H1 (cell line): ENCODE data around the gene RNF215. TPM values are rescaled to one million over a fixed set of nuclear protein-coding genes. Genes with fewer than 3 reads are reported as not detected.

Experiments used
- ATF2 ChIP-seq: IDR thresholded peaks from 2 replicates; pipeline ENCODE4 v1.6.1; 2012; ENCODE audit warnings: low read length, inconsistent platforms
- TBP ChIP-seq: IDR thresholded peaks from 2 replicates; pipeline ENCODE4 v1.6.1; 2011; ENCODE audit warnings: low read depth, low read length, improper control_type of control experiment
- polyA plus RNA-seq, 7 experiments: library from polyadenylated mRNA; depleted of rRNA in 3 of 7; stranded (reverse) in 5 of 7; unstranded in 2 of 7; fragments of >200 nt in 5 of 7; fragments of 200-250 nt in 2 of 7; gene quantifications; 1 replicate in 5 of 7; 2 replicates in 1 of 7; 4 replicates in 1 of 7; pipeline versions ENCODE4 v1.2.1 to v1.2.3, GENCODE V29; 2011 to 2013; ENCODE audit warnings: missing spikeins in 2 of 7, mixed read lengths in 2 of 7
- total RNA-seq: library from RNA; stranded (reverse); fragmentation: NEBNext Ultra II Directional; extraction: Animal tissue kit (Norgen Biotek cat#: 25700); gene quantifications from 2 replicates; pipeline ENCODE4 v1.2.1, GENCODE V29; 2021

The RNF215 gene
- total and polyA plus RNA-seq, 2 of the 8 experiments (the other 6 are each of a cell fraction or from before 2014, with no cell fraction given): 13.1 to 19.0 TPM

GRCh38 chr22:30411780-30412179 lies 24.6 kb upstream of the RNF215 start (continued):
- TF ChIP-seq ATF2 (no peak), TBP (no peak)
